Vagina (tissue), 2 donors: ENCODE results near the gene MTAP.

Source experiments
- CTCF ChIP-seq, 3 experiments: fragments of 450-650 bp in 2 of 3; fragments of 200-600 bp in 1 of 3; sonication (generic) in 1 of 3; IDR thresholded peaks; one replicate each; pipeline ENCODE4 v1.5.1; 2017 to 2019; ENCODE audit warnings: antibody characterized with exemption in 3 of 3, mild to moderate bottlenecking in 2 of 3, moderate library complexity in 2 of 3
- POLR2A ChIP-seq, 2 donors: fragments of 450-650 bp; IDR thresholded peaks; one replicate each; pipeline ENCODE4 v1.6.1; 2017; ENCODE audit warnings: antibody characterized with exemption in 2 of 2, mild to moderate bottlenecking in 2 of 2, moderate library complexity in 2 of 2
- POLR2AphosphoS5 ChIP-seq, 2 donors: sonication (generic); formaldehyde crosslinking; IDR thresholded peaks; one replicate each; pipeline ENCODE4 v1.9.0; 2017; ENCODE audit warnings: antibody characterized with exemption in 2 of 2, mild to moderate bottlenecking in 2 of 2, low read depth in 1 of 2; ENCODE audit not compliant: insufficient read depth in 1 of 2

GRCh38 chr9:21970800-21971640 lies 168.6 kb downstream of the MTAP start:
- no peak for TF ChIP-seq CTCF (IDR thresholded peaks at IDR 0.05)
- no peak for TF ChIP-seq POLR2AphosphoS5 (IDR thresholded peaks at IDR 0.05; ENCODE audit: insufficient read depth in 1 of 2, low read depth in 1 of 2)
- TF ChIP-seq POLR2A (IDR thresholded peaks at IDR 0.05): no peak
